Omental fat pad (tissue), 4 donors: Measurements from ENCODE around the gene KLHL26. TPM values are rescaled to one million over a fixed set of nuclear protein-coding genes. Genes with fewer than 3 reads are reported as not detected.

ENCODE experiments used
- ATAC-seq: fragments of 150-250 bp; one replicate; pipeline ENCODE4 v1.9.1; 2016; ENCODE audit warnings: mild to moderate bottlenecking, moderate library complexity; ENCODE audit not compliant: low FRiP score
- DNase-seq: peaks from one replicate; pipeline ENCODE4 v3.0.0-alpha.2; 2019; ENCODE audit warnings: low spot score
- CTCF ChIP-seq, 3 donors: fragments of 450-650 bp; IDR thresholded peaks; one replicate each; pipeline ENCODE4 v1.5.1; 2016 to 2017; ENCODE audit warnings: antibody characterized with exemption in 3 of 3, mild to moderate bottlenecking in 3 of 3, moderate library complexity in 2 of 3
- total RNA-seq, 4 donors: library from RNA; depleted of rRNA; stranded (reverse); fragments of >200 nt; gene quantifications; one replicate each; pipeline ENCODE4 v1.1.0, GENCODE V29; 2016

The KLHL26 gene
- total RNA-seq, 4 donors from 2014 or later, result 6.3 to 17.8 (median 11.6) TPM

- TF ChIP-seq CTCF (IDR thresholded peaks at IDR 0.05), result no peak
- DNase-seq, result no peak
- ATAC-seq, result no peak
Observed at GRCh38 chr19:18656337-18657086, 19.7 kb downstream of the KLHL26 start.

GRCh38 chr19:18657590-18658365 lies 20.9 kb downstream of the KLHL26 start:
- ATAC-seq, result peak; percentile 74
- TF ChIP-seq CTCF (IDR thresholded peaks at IDR 0.05), result no peak
- no peak for DNase-seq

- DNase-seq (no peak), ATAC-seq (no peak)
- no peak for TF ChIP-seq CTCF (IDR thresholded peaks at IDR 0.05)
Observed at GRCh38 chr19:18658366-18658855, 21.6 kb downstream of the KLHL26 start.

GRCh38 chr19:18659281-18660050 lies 22.6 kb downstream of the KLHL26 start:
- no peak for DNase-seq
- no peak for TF ChIP-seq CTCF (IDR thresholded peaks at IDR 0.05)

GRCh38 chr19:18660051-18660910 lies 23.5 kb downstream of the KLHL26 start:
- no peak for TF ChIP-seq CTCF (IDR thresholded peaks at IDR 0.05)
- peak; percentile 60 for ATAC-seq
- DNase-seq, result peak; percentile 46

More at GRCh38 chr19:18659281-18660050, 22.6 kb downstream of the KLHL26 start:
- ATAC-seq, result no peak
